AG10803 (cell line): ENCODE results near the gene CYB5RL.

ENCODE experiments used
- DNase-seq: peaks from one replicate; pipeline ENCODE4 v3.0.0; 2010; ENCODE audit warnings: low read depth
- H3K4me3 ChIP-seq: 2 replicates; pipeline ENCODE4 v1.5.1; 2011; ENCODE audit warnings: mild to moderate bottlenecking, low read length, control low read depth
- TF ChIP-seq, protein P1 (sequence below): conservative IDR thresholded peaks from 2 replicates; pipeline ENCODE4 v1.5.1; 2011; ENCODE audit warnings: mild to moderate bottlenecking, low read length, control low read depth, inconsistent platforms

Gene CYB5RL

DNA sequence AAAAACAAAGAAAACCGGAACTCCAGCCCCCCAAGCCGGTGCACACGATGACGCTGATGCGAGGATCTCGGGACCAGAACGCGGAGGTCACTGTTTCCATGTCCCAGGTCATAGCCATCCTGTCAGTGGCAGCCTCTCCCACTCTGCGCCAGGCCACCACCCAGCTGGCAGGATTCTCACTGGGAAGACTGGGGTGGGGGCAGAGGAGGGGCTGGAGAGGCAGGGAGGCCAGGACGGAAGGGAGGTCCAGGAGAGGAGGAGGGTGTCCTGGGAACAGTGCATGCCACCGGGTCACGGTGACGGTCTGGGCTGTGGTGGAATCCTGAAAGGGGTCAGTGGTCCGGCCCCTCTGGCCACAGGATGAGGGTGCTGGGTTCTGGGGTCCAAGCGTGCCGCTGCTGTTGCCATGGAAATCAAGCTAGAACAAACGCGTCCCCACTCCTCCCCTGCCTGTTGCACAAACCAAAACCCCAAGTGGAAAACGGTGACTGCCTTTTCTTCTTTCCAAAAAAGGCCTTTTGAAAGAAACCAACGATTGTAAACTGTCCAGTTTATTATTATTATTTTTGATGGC is 26.2 kb upstream of the CYB5RL start:
- no peak overlapping the region for H3K4me3 ChIP-seq
- TF ChIP-seq, protein P1, sequence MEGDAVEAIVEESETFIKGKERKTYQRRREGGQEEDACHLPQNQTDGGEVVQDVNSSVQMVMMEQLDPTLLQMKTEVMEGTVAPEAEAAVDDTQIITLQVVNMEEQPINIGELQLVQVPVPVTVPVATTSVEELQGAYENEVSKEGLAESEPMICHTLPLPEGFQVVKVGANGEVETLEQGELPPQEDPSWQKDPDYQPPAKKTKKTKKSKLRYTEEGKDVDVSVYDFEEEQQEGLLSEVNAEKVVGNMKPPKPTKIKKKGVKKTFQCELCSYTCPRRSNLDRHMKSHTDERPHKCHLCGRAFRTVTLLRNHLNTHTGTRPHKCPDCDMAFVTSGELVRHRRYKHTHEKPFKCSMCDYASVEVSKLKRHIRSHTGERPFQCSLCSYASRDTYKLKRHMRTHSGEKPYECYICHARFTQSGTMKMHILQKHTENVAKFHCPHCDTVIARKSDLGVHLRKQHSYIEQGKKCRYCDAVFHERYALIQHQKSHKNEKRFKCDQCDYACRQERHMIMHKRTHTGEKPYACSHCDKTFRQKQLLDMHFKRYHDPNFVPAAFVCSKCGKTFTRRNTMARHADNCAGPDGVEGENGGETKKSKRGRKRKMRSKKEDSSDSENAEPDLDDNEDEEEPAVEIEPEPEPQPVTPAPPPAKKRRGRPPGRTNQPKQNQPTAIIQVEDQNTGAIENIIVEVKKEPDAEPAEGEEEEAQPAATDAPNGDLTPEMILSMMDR = no peak
- no peak for DNase-seq

DNA sequence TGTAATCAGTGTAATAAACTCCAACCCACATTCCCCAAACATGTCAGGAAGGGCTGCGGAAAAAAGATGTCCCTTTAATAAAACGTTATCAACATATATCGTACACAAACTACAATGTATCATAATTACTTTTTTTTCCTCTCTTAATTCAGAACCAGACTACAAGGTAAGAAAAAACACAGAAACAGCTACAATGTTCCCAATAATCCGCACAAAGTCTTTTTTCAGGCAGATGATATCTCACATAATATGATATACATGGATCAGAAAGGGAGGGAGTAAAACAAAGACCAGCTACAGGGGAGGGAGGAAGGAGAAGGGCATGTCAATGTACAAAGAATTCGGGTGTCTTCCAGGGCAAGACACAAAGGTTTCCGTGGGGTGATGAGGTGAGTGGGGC is 25.5 kb upstream of the CYB5RL start:
- no peak for DNase-seq

DNA sequence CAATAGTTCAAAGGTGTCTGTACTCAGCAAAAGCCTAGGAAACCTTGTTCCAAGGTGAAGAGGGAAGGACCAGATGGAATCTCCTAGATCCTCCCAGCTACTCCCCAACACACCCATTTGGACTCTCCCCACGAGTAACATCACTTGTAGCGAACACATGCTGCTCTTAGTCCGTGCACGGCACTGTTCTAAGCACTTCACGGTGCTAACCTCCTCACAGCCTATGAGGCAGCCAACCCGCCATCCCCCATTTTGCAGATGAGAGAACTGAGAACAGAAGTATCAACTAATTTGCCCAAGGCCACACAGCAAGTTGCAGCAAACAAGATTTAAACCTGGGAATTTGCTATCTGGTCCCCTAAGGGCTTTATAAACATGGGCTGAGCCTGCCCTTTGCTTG is 24.4 kb upstream of the CYB5RL start:
- no peak for DNase-seq
- TF ChIP-seq, protein P1 = no peak

More for the DNA sequence above, 25.5 kb upstream of the CYB5RL start:
- H3K4me3 ChIP-seq = no peak overlapping the region
- TF ChIP-seq, protein P1 = no peak

DNA sequence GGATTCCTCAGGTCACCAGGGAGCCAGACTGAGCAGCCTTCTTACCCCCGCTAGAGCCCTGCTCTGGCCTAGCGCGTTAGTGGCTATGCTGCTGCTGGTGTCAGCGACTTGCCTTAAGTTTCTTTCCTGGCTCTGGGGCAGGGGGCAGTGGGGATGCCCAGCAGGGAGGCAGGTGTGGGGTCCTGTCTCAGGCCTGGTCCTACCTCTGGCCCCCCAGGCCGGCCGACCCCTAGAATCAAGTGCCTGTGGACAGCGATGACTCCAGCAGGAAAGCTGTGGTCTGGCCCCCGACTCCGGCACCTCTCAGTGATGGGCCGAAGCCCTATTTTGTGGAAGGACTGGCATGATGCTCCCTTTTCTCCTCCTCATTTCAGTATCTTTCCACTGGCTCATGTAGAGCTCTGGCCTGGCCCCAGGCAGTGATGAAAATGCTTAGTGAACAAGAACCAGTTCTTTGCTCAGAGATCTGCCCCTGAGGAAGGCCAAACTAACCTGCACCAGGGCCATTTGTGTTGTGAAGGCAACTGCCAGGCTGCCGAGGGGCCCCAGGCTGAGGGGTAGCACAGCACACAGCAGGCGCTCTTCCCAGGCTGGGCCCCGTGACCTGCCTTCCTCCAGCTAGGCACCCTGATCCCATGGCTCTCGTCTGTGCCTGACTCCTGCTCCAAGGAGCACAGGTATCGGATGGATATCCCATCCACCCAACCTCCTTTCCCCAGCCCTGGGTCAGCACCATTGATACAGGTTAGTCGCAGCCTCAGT is 23.8 kb upstream of the CYB5RL start:
- no peak overlapping the region for H3K4me3 ChIP-seq
- TF ChIP-seq, protein P1 = no peak
- DNase-seq = no peak

More for the DNA sequence above, 24.4 kb upstream of the CYB5RL start:
- H3K4me3 ChIP-seq = no peak overlapping the region

DNA sequence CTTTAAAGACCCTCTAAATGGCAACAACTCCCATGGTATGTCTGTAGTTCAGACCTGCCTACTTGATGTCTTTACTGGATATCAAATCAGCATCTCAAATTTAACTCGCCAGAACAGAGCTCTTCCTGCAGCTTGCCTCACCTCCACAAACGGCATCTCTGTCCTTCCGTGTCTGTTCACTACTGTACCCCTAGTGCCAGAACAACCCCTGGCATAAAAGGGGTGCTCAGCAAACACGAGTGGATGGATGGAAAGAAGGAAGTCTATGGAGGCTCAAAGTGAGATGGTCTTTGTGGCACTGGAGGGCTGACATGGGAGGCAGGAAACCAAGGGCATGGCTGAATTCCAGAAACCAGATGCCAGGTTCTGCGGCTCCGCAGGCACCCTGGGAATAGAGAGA is 22.9 kb upstream of the CYB5RL start:
- TF ChIP-seq, protein P1 = no peak
- no peak for DNase-seq
- H3K4me3 ChIP-seq = no peak overlapping the region

DNA sequence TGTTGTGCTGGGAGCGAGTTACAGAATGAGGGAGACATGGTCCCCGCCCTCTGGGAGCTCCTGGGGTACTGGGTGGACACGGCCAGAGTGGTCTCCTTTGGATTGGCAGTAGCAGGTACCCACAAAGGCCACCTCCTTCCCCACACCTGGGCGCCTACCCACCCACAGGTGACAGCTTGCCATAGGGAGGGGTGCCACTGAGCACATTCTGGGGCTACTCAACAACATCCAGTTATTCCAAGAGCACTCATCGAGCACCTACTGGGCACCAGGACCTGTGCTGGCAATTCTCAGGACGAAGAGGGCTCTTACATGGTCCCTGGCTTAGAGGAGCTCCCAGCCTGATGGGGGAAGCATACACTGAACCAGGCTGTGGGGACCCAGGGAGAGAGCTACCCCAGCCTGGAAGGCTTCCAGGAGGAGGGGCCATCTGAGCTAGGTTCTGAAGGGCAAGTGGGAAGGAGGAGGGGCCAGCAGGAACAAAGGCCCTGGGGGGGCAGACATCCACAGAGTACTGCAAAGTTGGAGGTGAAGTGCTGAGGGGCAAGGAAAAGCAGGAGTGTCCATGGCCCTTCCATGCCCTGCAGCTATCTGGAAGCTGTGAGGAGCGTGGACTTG is 22.1 kb upstream of the CYB5RL start:
- no peak for DNase-seq
- TF ChIP-seq, protein P1 = no peak
- no peak overlapping the region for H3K4me3 ChIP-seq
